GM19438 (cell line): ENCODE data around the gene HEPACAM.

Experiments used
- ATAC-seq: cut with Tn5 transposase; IDR thresholded peaks from one replicate; pipeline ENCODE4 v1.9.1; 2021; ENCODE audit warnings: low read depth; ENCODE audit not compliant: unreplicated experiment

The HEPACAM gene

GRCh38 chr11:124902616-124903015 lies 33.2 kb downstream of the HEPACAM start:
- ATAC-seq: no peak

- no peak for ATAC-seq
These were observed 35.4 kb downstream of the HEPACAM start for GRCh38 chr11:124900464-124900863.

GRCh38 chr11:124899383-124900145 lies 36.3 kb downstream of the HEPACAM start:
- no peak for ATAC-seq

GRCh38 chr11:124898711-124899110 lies 37.1 kb downstream of the HEPACAM start:
- no peak for ATAC-seq

- no peak for ATAC-seq
These were observed 37.6 kb downstream of the HEPACAM start for GRCh38 chr11:124898263-124898680.

DNA sequence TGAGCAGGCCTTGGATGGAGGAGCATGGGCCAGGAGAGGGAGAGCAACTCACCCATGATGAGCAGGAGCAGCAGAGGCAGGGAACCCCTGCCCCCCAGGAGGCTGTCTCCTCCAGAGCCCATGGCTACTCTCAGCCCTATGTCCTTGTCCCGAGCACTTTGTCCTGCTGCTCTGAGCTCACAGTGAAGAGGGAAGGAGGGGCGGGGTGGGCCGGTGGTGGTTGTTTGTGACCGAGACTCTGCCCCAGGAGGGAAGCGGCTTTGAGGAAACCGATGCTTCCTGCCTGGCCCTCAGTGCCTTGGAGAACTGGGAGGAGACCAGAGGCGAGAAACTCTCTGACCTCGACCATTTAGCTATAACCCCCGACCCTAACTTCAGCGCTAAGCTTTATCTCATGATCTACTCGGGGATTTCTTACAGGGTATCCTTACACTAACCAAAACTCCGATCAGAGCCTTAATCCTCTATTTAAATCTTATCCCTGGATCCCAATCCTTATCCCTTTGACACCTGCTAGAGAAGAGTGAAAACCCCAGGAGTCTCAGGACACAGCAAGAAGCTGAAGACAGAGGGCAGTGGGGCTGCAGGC lies 38.1 kb downstream of the HEPACAM start, which contains the start of gene ROBO4:
Gene ROBO4, minus strand, starts transcription at position 192 of the 589 bp plus-strand sequence. Its CDS starts 70 bp downstream, at position 122.
- ATAC-seq: no peak

- ATAC-seq: no peak
These were observed 38.9 kb downstream of the HEPACAM start for GRCh38 chr11:124896821-124897391.

DNA sequence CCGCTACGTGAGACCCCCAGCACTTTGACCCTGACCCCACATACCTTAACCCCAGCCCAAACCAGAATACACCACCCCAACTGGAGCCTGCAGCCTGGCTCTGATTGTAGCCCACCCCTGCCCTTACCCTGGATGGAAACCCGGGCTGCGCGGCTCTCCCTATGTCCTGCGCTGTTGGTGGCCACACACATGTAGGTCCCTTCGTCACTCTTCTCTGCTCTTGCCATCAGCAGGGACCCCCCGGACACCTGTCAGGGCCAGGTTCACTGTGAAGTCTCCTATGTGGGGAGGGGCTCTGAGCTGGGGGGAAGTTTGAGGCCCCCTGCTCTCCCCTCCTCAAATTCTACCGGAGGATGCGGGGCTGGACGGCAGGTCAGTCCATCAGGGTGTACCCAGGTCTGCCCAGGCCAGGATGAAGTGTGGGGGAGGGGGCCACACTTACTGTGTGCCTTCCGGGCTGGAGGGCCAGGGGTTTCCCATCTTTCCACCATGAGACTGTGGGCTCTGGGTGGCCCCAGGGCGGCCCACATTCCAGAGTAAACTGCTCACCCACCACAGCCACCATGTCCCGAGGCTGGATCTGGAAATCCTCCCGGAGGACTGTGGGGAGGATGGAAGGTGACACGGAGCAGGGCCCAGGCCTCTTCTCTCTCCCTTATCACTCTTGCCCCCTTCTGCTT lies 39.6 kb downstream of the HEPACAM start:
- no peak for ATAC-seq

DNA sequence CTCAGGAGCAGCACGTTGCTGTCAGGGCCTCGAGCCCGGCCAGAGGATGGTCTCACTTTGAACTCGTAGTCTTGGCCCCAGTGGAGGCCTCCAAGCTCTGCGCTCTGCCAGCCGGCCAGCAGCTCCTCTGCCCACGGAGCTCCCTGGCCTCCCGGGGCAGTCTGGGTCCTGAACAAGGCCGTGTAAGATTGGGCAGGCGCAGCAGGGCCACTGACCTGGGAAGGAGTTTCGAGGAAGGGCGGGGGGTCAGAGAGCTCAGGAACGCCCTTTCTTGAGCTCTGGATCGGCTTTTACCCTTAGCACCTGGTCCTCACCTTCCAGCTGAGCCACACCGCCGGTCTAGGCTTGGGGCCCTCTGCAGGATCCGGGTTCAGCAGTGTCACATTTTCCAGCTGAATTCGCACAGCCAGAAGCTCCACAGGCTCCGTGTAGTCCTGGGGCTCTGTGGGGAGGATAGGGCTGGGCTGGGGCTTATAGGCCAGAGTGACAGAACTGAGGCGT lies 40.3 kb downstream of the HEPACAM start:
- no peak for ATAC-seq

GRCh38 chr11:124894606-124895430 lies 41.0 kb downstream of the HEPACAM start:
- no peak for ATAC-seq

DNA sequence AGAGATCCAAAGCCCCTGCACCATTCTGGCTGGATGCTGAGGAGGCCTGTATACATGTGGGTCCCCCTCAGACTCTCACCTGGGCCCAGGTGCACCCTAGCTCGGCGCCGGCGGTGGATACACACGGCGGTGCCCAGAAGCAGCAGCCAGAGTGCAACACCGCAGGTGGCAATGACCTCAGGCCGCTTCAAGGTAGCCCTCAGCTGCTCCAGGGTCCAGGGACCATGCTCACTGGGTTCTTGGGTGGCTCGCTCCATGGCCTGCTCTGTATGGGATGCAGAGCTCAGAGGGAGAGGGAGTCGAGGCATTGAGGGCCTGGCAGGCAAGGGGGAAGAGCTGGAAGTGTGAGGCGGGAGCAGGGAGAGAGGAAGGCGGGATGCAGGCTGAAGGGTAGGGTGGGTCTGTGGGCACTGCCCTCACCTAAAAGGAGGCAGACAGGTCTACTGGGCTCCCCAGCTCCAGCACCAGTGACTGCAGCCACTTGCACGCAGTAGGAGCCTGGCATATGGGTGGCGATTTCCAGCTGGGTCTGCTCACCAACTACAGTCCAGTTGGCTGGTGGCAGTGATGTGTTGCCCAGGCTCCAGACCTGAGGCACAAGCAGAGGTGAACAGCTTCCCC lies 42.0 kb downstream of the HEPACAM start:
- ATAC-seq: no peak

GRCh38 chr11:124892750-124893454 lies 42.9 kb downstream of the HEPACAM start:
- ATAC-seq: no peak

GRCh38 chr11:124892146-124892545 lies 43.7 kb downstream of the HEPACAM start:
- no peak for ATAC-seq

GRCh38 chr11:124891373-124891861 lies 44.4 kb downstream of the HEPACAM start:
- no peak for ATAC-seq

GRCh38 chr11:124890683-124891372 lies 45.0 kb downstream of the HEPACAM start:
- no peak for ATAC-seq

- ATAC-seq: no peak
These were observed 45.7 kb downstream of the HEPACAM start for GRCh38 chr11:124890151-124890550.

- ATAC-seq: no peak
These were observed 46.4 kb downstream of the HEPACAM start for GRCh38 chr11:124889191-124890091.
